NCI-H2227 (cell line): ENCODE results near the gene DIAPH2.

Experiments
- DNase-seq: peaks from one replicate; lab custom pipeline; 2025; ENCODE audit not compliant: unreplicated experiment; lab: John Stamatoyannopoulos, UW

The DIAPH2 gene

GRCh38 chrX:97538745-97539144, 854.1 kb downstream of the DIAPH2 start:
- no peak for DNase-seq

DNA sequence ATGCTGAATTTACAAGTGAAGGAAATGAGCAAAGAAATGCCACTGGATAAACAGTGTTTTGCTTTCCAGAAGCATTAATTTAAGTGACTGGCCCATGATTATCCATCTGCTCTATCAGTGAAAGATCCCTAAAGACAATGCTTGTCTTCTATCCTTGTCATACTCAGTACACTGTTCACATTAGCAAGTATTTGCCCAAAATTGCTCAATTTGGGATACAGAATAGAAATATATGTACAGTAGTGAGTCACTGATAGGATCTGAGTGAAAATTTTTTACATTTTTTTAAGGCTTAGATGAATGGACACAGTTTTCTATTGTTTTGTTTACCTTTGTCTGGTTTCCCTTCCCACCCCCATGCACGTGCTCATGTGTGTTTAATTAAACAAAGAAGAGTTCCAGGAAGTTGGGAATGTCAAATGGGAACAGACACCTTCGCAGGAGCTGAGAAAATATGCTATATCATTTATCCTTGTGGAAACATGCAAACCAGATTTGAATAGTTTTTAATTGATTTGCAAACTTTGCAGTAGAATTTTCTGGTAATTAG, 855.4 kb downstream of the DIAPH2 start:
- DNase-seq = no peak

- no peak for DNase-seq
These were observed 863.4 kb downstream of the DIAPH2 start for GRCh38 chrX:97547877-97548578.

DNA sequence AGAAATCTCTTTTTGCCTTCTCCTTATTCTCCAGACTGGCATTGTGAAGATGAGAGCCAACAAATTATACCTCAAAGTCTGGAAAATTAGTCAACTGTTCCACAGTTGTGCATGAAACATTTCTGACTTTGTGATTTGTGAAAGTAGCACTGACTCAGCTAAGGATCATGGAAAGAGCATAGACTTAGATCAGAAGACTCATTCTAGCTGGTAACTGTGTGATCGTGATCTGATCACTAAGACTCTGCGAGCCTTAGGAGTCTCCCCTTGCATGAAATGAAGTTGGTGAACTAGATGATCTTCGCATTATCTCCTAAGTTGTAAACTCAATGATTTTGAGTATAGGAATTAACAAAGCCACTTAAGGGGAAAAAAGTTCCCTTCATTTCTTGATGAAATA, 867.2 kb downstream of the DIAPH2 start:
- DNase-seq = no peak

GRCh38 chrX:97553833-97554232, 869.2 kb downstream of the DIAPH2 start:
- no peak for DNase-seq

- DNase-seq = no peak
These were observed 871.7 kb downstream of the DIAPH2 start for GRCh38 chrX:97556359-97556758.

DNA sequence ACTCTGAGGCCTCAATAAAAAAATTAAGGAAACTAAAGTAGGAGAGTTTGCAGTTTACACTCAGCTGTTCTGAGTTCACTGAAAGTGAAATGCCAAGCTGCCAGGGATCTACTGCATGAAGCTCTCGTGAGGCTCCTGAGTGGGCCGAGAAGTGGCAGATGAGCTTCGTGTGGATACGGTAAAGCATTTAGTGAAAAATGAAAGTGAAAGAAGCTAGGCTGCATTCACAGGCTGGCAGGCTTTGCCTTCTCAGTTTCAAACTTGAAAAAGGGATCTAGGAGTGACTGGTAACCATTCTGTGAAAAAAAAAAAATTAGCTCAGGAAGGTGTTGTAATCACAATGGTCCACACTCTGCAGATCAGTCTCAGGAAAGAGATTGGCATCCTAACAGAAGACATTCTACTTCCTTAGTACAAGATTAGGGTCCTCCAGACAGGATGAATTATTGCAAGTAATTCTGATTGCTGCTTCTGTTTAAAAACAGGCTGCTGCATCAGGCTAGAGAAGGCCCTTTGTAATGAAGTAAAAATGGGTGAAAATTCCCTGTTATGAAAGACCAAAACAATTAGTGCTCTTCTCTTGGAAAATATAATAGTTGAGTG, 879.0 kb downstream of the DIAPH2 start:
- no peak for DNase-seq

DNA sequence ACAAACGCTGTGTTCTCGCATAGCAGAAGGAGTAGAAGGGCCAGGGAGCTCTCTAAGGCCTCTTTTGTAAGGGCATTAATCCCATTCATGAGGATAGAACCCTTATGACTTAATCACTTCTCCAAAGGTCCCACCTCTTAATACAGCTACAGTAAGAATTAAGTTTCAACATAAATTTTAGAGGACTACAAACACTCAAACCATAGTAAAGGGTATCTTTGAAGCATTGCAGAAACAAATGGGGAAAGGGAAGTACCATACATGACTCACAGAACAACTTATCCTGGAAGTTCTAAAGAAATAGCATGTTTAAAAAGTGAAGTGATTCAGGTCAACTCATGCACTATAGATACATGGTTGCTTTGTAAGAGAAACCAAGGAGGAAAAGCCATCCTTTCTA, 879.9 kb downstream of the DIAPH2 start:
- DNase-seq = no peak

DNA sequence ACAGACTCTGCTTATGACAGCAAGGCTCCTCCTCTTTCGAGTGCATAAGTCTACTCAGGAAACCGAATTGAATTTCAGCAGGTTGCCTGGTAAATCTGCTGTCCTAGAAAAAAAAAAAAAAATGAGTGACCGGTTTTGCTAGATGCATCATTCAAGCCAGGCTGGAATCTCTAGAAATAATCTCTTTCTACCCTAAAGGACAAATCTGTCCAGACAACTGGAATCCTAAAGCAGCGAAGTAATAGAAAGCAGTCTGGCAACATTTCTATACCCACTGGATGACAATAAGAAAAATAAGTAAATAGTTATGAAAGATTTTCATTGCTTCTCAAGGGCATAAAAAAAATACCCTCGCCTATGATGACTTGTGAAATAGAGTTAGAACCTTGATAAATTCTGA, 902.5 kb downstream of the DIAPH2 start:
- DNase-seq = no peak

- no peak for DNase-seq
These were observed 910.1 kb downstream of the DIAPH2 start for GRCh38 chrX:97594646-97595224.

DNA sequence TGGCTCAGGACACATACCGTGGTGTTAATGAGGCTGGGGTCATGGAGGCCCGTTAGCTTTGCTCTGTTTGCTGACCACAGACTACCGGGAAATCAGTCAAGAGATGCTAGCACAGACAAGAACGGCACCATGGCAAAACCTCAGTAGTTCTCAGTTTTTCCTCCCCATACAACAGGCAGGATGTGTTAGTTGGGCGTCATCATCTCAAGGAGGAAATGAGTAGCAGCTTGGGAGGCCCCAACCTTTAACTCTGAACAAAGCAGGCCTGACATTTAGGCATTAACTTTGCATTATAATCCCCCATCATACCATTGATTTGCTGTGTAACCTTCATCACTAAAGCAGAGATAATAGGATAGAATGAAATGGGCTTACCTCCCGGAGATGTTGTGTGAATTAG, 913.3 kb downstream of the DIAPH2 start:
- no peak for DNase-seq

- DNase-seq = no peak
These were observed 918.0 kb downstream of the DIAPH2 start for GRCh38 chrX:97602465-97603258.

DNA sequence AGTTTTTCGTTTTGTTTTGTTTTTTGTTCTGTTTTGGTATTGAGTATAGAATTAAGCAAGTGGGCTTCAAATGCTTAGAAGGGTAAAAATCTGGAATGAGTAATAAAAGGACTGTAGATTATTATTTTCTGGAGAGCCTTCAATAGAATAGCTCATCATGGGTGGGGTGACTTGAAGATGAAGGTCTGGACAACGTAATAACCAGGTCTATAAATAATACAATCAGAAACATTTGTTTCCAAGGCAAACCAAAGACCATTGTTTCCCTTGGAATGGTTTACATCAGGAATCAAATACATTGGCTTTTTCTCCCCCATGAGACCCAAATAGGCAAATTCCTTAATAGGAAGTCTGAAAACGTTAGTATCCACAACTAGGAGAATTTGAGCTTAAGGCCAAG, 920.6 kb downstream of the DIAPH2 start:
- no peak for DNase-seq

GRCh38 chrX:97609357-97609756, 924.7 kb downstream of the DIAPH2 start:
- no peak for DNase-seq

DNA sequence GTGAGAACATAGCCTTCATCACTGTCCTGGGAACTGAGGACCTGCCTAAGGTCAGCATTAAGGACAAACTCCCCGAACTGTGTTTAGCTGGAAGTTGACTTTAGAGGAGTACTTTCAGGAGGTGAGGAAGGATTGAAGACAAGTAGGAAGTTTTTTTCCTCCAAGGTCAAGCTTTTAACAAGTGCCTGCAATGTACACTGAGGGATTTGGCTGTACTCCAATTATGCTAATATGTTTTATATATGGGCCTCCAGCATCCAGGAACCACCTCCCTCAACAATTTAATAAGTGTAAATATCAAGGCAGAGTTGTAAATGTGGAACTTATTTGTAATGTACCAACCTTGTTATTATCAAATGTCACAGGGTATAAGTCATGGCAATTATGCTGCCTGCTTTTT, 925.3 kb downstream of the DIAPH2 start:
- DNase-seq = no peak

- no peak for DNase-seq
These were observed 932.4 kb downstream of the DIAPH2 start for GRCh38 chrX:97616883-97617530.

DNA sequence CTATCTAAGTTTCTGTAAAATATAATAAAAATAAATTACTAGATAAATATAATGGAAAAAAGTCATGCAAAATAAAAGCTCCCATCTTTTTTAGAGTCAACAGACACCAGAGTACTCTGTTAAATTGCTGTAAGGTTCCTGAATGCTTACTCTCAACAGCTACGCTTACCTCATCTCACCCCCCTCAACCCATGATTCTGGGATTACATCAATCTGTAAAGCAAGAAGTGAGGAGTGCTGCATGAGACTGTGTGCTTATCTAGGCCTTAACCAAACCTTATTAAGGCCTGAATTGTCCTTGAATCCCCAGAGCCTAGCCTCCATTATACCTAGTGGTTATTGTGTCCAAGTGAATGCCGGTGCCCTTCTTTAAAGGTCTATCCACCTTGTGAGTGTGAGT, 934.9 kb downstream of the DIAPH2 start:
- no peak for DNase-seq

DNA sequence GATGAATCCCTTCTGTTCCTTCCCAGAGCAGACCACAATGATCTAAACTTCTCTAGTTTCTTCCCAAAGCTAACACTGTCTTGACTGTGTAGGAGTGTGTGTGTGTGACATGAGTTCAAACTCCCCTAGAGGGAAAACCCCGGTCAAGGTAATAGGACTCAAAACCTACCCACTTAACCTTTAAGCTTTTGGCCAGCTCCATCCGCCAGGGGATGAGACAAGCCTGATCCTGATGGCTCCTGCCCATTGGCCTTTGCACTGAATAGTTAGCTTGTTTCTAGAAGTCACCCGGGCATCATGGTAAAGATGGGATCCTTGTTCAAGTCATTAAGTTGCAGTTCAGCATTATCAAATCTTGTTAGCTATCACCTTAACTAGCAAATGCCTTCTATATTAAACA, 937.5 kb downstream of the DIAPH2 start:
- no peak for DNase-seq

GRCh38 chrX:97628326-97628725, 943.7 kb downstream of the DIAPH2 start:
- no peak for DNase-seq

DNA sequence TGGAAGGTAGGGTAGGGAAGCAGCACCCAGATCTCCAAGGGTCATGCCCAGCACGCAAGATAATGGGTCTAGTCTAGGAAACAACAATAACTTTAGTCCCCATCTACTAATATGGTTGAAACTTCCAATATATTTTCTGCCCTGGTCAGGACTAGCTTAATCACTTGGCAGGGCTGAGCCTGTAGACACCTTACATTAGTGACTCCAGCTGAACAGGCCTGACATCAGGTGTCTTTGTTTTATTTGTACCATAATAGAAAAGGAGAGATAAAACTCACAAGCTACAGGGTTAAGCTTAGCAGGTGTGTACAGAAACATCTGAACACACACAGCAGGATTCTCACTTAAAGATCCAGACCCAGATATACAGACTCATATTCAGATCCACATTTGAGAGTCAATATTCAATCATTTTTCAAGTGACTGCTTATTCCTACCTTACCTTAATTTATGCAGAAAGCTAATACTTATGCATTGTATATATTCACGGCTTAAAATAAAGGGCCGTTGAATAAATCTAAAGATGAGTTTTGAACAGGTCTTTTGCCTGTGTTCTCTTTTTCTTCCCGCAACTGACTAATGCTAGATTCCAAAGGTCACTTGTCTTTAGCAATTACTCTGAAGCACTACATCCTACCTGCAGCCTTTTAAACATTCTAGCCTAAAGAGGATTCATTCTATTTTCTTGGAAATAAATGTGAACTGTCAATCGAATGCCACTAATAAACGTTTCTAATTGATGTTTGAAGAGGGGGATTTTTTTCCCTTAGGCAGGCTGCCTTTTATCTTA, 944.4 kb downstream of the DIAPH2 start:
- DNase-seq = no peak
